Activated CD4-positive, CD25-positive, alpha-beta regulatory T cell (primary cell): ENCODE data around the gene SRRM3.
A peak's percentile ranks its signal among the peaks of the same experiment; 100 is the strongest.
"Not testable (repeated sequence)": the region's sequence is repeated elsewhere in the genome, so short reads cannot be mapped to it uniquely, and the experiment has no call there.

Source experiments
- DNase-seq, 4 experiments: peaks; one replicate each; lab custom pipeline; 2025; lab: John Stamatoyannopoulos, UW

SRRM3 gene

DNA sequence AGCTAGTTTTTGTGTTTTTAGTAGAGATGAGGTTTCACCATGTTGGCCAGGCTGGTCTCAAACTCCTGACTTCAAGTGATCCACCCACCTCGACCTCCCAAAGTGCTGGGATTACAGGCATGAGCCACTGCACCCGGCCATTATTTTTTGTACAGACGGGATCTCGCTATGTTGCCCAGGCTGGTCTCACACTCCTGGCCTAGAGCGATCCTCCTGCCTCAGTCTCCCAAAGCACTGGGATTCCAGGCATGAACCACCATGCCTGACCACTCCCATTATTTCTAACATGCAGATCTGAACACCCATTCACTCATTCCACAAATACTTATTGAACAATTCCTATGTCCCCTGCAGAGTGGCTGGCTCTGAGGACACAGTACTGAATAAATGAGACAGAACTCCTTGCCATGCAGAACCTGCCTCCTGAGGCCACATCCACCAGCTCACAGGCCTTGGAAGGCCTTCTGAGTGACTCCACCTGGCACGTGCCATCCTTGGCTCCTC is 89.2 kb downstream of the SRRM3 start:
- DNase-seq, result not testable (repeated sequence)

DNA sequence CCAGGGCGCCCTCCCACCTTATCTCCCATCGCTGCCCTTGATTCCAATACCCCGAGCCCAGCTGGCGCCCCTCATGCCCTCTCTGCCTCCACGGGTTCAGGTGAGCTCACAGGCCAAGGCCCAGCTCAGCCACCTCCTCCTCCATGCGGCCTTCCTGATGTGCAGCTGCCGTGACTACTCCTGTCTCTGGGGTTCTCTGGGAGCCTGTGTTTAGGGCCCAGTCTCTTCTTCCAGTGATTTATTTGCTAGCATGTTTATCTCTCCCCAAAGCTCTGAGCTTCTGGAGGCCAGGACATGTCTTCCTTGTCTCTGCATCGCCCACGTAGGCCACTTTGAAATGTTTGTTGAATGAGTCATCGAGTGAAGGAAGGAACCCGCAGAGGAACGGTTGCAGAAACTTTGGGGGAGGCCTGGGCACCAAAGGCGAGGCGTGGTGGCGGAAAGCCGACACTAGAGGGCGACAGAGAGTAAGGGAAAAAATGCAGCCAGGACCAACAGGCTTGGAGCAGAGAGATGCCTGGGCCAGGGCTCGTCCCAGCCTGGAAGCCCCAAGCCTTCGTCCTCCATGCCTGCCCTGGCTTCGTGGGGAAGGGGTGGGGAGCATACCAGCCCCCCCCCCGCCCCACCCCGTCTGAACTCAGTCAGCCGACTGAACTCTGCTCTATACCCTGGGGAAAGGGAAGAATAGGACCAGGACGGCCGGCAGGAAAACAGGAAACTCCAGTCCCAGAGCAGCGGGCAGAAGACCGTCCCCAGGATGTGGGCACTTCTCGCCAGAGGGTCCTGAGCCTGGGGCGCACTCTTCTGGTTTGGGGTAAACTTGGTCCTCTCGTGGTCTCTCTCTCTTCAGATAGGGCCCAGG is 89.9 kb downstream of the SRRM3 start:
- peak; percentile 53 to 81 (median 68) for DNase-seq

DNA sequence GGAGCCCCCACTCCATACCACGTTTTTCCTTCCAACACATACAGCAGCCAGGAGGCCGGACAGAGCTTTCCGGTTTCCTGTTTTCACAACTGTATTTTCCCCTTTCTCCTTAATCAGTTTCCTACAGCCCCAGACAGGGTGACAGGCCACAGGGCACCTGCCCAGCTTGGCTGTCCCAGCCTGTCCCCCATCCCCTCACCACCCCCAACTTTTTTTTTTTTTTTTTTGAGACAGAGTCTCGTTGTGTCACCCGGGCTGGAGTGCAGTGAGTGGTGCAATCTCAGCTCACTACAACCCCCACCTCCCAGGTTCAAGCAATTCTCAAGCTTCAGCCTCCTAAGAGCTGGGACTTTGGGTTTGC is 90.5 kb downstream of the SRRM3 start:
- DNase-seq, result no peak

DNA sequence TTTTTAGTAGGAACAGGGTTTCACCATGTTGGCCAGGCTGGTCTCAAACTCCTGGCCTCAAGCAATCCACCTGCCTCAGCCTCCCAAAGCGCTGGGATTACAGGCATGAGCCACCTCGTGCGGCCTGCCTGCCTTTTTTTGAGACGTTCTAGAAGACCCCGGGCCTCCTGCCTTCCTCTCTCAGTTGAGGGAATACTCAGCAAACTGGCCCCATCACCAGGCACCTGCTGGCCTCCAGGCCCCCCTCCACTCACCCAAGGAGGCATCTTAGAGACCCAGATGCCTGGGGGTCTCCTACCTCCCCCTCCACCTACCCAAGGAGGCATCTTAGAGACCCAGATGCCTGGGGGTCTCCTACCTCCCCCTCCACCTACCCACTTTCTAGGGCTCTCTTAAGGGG is 91.2 kb downstream of the SRRM3 start:
- not testable (repeated sequence) for DNase-seq

DNA sequence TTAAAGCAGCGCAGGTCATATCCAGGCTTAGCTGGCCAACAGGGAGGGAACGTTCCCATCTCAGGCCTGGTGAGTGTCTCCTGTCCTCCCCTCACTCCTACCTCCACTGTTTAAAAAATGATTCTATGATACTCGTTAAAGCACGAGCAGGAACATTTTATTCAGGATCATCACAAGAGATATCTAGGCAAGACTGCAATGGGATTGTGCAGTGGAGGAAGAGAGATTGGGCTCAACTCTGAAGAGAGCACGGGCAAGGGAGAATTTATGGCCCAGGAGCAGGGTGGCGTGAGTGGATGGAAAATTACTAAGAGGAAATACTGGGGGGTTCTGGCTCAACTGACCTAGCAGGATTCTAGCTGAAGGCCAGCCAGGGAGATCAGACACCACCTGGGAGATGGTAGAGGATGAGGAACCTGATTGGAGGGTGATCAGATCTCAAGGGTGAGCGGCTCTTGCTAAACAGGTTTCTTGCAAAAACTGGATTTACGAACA is 91.8 kb downstream of the SRRM3 start:
- DNase-seq, result no peak

DNA sequence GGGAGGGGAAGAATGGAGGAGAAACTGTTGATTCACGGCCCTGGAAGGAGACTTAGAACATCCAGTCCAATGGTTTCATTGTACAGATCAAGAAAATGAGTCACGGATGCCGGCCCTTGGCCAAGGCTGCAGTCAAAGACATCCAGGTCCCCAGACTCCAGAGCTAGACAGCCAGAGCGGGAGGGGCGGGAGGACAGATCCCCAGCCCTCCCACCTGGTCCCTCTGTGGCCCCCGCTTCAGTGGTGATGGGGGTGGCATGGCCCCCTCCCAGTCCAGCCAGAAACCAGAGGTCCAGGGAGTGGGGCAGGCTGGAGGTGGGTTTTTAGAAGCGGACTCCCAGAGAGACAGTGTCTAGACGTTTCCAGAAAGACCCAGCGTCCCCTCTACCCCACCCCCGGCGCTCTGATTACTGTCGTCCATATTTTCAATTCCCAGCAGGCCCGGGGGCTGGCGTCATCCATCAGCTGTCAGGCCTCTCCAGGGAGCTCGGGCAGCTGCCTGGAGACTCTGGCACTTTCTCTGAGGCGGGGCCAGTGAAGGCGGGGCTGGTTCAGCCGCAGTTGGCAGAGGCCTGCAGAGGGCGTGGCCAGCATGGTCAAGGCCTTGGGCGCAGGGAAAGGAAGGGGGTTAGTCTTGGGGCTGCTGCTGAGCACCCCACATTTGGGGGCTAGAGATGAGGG is 92.8 kb downstream of the SRRM3 start:
- no peak for DNase-seq

DNA sequence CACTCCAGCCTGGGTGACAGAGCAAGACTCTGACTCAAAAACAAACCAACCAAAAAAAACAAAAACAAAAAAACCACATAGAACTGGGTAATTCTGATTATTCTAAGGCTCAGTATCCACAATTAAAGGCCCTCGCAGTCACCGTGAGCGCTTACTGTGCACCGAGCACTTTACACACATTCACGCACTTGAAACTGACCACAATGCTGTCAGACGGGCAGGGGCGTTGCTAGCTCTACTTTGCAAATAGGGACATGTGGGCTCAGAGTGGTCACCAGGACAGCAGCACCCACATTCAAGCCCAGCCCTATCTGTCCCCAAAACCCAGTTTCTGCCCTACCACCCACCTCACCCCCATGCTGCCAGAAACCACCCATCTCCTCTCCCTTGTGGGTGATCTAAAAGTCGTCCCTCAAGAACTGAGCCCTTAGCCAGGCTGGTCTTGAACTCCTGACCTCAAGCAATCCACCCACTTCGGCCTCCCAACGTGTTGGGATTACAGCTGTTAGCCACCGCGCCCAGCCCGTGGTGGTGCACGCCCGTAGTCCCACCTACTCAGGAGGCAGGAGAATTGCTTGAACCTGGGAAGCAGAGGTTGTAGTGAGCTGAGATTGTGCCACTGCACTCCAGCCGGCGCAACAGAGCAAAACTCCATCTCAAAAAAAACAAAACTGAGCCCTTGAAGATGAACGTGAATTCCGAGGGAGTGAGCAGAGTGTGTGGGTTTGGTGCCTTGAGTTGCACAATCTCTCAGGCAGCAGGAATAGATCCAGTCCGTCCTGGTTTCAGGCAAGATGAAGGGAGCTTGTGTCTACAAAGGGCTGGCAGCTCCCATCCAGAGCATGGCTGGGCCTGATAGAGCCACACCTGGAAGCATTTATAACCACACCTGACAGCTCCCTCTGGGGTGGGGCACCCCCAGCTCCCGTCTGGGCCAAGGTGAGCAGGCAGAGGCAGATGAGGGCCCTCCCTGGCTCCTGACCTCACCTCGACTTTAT is 95.3 kb downstream of the SRRM3 start:
- no peak for DNase-seq

DNA sequence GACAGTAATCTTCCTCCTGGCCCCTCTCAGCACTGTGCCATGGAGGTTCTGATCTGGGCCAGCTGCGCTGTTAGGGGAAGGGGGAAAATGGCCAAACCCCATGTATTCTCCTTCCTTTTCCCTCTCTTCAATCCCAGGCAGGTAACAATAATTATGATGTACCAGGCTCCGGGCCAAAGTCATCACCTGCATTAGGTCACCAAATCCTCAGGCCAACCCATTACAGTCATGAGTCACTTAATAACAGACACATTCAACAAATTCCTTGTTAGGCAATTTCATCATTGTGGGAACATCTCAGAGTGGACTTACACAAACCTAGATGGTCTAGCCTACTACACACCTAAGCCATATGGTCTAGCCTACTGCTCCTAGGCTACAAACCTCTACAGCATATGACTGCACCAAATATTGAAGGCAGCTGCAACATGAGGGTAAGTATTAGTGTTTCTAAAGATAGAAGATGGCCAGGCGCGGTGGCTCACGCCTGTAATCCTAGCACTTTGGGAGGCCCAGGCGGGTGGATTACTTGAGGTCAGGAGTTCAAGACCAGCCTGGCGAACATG is 98.6 kb downstream of the SRRM3 start:
- no peak for DNase-seq

DNA sequence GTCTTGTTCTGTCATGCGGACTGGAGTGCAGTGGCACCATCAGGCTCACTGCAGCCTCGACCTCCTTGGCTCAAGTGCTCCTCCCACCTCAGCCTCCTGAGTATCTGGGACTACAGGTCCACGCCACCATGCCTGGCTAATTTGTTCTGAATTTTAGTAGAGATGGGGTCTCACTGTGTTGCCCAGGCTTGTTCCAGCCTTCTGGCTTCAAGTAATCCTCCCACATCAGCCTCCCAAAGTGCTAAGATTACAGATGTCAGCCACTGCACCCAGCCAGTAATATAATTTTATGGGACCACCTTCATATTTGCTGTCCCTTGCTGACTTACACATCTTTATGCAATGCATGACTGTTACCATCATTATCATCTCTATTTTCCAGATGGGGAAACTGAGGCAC is 99.3 kb downstream of the SRRM3 start:
- DNase-seq, result no peak

DNA sequence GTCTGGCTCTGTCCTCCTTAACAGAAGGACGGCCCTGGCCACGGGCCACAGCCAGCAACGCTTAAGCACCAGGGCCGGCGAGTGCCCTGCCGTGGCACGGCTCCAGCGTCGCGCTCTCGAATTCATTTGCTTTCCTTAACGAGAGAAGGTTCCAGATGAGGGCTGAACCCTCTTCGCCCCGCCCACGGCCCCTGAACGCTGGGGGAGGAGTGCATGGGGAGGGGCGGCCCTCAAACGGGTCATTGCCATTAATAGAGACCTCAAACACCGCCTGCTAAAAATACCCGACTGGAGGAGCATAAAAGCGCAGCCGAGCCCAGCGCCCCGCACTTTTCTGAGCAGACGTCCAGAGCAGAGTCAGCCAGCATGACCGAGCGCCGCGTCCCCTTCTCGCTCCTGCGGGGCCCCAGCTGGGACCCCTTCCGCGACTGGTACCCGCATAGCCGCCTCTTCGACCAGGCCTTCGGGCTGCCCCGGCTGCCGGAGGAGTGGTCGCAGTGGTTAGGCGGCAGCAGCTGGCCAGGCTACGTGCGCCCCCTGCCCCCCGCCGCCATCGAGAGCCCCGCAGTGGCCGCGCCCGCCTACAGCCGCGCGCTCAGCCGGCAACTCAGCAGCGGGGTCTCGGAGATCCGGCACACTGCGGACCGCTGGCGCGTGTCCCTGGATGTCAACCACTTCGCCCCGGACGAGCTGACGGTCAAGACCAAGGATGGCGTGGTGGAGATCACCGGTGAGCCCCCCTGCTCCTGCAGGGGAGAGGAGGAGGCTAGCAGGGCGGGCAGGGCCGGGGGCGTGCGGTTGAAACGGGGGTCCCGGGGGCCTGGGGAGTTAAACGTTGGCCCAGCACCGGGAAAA is 100.9 kb downstream of the SRRM3 start, which contains the start of gene HSPB1:
TSS of gene HSPB1 (plus strand) at position 327 of the 855 bp plus-strand sequence. CDS start at position 367, 40 bp downstream.
- DNase-seq, result peak in 3 of 4 experiments; percentile 22 to 45 (median 32)

DNA sequence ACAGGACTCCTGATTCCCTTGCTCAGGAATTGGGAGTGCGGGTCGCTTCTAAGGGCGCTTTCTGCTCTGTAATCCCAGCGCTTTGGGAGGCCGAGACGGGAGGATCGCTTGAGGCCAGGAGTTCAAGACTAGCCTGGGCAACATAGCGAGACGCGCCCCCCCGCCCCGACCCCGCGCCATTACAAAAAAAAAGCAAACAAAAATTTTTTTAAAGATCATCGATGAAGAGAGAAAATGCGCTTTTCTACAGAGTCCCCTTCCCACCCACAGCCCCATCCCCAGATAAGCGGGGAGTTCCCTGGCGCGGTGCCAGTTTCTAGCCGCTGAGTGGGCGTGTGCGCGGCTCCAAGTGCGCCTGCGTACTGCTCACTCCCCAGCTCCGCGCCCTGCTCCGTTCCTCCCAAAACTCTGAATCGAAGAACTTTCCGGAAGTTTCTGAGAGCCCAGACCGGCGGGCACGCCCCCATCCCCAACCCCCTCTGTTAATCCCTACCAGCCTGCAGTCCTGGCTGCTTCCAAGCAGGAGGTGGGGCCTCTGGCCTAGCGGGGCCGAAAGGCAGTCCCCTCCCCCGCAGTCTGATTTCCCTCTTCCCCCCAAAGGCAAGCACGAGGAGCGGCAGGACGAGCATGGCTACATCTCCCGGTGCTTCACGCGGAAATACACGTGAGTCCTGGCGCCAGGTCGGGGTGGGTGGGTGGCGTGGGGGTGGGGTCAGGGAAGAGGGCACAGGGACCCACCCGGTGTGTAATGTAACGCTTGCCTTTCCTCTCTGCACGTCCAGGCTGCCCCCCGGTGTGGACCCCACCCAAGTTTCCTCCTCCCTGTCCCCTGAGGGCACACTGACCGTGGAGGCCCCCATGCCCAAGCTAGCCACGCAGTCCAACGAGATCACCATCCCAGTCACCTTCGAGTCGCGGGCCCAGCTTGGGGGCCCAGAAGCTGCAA is 101.8 kb downstream of the SRRM3 start:
- peak; percentile 42 to 65 (median 54) for DNase-seq

DNA sequence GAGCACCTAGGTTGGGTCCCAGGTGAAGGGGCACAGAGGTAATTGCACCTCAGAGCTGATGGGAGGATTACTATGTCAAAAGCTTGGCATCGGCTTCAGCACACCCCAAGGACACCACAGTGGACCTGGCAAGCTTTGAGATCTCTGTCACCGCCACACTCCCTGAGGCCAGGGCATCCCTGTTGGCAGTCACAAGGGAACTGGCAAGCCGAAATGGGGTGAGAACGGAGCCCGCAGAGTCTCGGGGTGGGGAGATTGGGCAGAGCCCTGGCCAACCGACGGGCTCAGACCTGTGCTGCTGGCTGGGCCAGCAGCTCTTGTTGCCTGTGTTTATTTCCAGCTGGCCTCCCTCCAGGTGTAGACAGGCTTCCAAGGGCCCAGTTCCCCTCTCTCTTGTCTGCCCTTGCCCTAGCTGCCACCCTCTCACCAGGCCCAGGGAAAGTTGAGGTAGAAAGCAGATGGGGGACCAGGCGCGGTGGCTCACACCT is 103.2 kb downstream of the SRRM3 start:
- DNase-seq, result no peak

DNA sequence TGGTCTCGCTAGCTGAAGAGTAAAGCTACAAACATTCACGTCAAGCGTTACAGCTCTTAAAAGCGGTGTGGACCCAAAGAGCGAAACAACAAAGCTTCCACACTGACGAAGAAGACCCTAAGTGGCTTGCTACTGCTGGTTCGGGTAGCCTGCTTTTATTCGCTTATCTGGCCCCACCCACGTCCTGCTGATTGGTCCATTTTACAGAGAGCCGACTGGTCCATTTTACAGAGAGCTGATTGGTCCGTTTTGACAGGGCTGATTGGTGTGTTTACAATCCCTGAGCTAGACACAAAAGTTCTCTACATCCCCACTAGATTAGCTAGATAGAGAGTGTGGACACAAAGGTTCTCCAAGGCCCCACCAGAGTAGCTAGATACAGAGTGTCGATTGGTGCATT is 107.2 kb downstream of the SRRM3 start:
- DNase-seq, result not testable (repeated sequence)

DNA sequence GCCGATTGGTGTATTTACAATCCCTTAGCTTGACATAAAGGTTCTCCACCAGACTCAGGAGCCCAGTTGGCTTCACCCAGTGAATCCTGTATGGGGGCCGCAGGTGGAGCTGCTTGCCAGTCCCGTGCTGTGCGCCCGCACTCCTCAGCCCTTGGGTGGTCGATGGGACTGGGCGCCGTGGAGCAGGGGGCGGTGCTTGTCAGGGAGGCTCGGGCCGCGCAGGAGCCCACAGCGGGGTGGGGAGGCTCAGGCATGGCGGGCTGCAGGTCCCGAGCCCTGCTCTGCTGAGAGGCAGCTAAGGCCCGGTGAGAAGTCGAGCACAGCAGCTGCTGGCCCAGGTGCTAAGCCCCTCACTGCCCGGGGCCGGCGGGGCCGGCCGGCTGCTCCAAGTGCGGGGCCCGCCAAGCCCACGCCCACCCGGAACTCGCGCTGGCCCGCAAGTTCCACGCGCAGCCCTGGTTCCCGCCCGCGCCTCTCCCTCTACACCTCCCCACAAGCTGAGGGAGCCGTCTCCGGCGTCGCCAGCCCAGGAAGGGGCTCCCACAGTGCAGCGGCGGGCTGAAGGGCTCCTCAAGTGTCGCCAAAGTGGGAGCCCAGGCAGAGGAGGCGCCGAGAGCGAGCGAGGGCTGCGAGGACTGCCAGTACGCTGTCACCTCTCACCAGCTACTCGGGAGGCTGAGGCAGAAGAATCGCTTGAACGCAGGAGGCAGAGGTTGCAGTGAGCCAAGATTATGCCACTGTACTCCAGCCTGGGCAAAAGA is 107.8 kb downstream of the SRRM3 start:
- not testable (repeated sequence) for DNase-seq

DNA sequence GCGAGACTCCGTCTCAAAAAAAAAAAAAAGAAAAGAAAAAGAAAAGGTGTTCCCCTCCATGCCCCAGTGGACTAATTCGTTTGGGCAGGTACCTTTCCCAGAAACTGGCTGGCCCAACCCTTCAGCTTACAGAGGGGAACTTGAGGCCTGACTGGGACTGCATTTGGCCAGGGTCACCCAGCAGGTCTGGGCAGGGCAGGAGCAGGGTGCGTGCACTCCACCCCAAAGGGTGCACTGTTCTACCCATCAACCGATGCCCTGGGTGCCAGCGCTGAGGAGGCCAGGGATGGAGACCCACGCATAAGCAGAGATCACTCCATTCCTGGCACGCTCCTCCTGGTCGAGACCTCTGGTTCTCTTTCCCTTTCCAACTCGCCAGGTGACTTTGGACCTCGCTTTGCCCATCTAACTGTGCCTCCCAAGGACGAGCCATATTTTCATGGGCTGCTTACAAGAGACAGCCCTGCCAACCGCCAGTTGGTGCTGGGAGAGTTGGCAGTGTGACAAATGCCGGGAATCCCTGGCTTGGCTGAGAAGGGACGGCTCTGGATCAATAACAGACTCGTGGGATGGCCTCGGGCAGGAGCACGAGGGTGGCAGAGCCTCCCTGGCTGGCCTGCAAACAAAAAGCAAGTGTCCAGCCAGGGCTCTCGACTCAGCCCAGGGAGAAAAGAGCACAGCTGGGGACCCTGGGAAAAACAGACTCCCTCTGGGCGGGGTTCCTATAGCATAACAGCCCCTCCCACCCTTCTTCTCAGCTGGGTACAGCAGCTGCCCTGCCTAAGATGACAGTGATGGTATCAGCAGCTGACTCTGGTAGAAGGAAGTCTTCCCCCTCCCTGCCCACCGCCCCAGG is 108.6 kb downstream of the SRRM3 start:
- DNase-seq, result no peak

DNA sequence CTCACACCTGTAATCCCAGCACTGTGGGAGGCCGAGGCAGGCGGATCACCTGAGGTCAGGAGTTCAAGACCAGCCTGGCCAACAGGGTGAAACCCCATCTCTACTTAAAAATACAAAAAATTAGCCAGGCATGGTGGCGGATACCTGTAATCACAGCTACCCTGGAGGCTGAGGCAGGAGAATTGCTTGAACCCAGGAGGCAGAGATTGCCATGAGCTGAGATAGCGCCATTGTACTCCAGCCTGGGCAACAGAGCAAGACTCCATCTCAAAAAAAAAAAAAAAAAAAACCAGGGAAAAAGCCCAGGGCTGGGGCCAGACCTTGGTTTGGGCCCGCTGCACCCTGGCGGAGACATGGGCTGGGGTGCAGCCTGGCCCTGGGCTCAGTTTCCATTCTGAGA is 110.1 kb downstream of the SRRM3 start:
- not testable (repeated sequence) for DNase-seq

DNA sequence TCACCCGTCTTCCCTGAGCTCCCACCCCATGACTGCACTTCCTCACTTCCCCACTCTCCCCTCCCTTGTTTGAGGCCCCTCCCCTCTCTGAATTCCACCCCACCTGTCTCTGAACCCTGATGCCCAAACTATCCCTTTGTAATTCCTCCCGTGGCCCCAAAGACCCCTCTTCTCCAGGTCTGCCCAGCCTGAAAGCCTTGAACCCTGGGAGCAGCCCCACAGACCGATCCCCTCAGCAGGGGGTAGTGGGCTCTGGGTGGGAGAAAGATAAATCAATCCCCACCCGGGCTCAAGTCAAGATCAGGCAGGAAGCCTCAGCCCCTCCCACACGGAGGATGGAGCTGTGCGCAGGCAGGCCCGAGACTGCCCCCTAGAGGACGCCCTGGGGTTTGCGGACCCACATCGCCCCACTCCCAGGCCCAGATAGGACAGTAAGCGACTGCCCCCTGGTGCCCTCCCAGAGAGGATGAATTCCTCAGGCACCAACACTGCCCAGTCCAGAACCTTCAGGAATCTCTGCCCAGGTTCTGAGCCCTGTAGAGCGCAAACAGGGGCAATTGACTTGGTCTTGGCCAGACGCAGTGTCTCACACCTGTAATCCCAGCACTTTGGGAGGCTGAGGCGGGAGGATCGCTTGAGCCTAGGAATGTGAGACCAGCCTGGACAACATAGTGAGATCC is 112.5 kb downstream of the SRRM3 start:
- DNase-seq, result peak; percentile 92 to 96 (median 94)
